ENCODE results near the gene MYMK. TPM values are rescaled to one million over a fixed set of nuclear protein-coding genes. Genes with fewer than 3 reads are reported as not detected.

The MYMK gene
- total and polyA plus RNA-seq, 2 of the 13 experiments (the other 11 are each of a cell fraction or from before 2014, with no cell fraction given), result not detected

DNA sequence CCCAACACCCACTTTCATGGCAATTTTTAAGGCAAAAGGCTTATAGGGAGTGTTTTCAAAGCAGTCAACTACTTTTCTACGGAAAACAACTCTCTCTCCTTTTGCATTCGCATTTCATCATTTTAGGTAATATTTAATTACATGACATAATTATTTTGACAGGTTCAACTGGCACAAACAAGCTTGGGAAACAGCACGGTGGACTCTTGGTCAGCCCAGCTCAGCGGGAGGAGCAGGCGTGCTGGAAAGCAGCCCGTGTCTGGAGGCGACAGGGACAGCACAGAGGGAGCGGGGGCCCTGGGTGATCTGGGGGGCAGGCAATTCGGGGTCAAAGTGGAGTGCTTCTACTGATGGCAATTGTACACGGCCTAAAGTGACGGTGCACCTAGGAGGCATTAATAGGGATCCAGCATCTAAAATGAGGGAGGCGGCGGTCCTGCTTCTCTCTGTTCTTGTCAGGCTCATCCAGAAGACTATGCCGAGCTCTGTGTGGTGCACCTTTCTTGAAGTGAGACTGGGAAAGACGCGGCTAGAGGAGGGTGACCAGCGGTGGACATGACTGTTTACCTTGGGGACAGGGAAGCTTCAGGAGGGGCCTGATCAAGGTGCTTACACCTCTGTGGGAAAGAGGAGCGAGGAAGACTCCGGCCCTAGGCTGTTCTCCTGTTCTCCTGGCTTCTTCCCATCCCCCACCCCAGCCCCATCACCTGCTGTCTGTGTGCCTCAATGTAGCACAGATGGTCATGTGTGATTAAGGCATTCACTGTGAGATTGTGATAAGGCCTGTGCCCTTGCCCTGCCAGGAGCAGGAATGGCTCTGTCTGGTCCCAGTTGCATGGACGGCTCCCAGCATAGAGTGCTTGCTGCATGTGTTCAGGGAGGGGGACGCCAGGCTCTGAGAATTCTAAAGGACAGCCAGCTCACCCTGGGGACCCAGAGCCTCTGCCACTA lies 3.4 kb downstream of the MYMK start (continued):
- TF ChIP-seq, protein P1, sequence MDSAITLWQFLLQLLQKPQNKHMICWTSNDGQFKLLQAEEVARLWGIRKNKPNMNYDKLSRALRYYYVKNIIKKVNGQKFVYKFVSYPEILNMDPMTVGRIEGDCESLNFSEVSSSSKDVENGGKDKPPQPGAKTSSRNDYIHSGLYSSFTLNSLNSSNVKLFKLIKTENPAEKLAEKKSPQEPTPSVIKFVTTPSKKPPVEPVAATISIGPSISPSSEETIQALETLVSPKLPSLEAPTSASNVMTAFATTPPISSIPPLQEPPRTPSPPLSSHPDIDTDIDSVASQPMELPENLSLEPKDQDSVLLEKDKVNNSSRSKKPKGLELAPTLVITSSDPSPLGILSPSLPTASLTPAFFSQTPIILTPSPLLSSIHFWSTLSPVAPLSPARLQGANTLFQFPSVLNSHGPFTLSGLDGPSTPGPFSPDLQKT (CRISPR knock-in tag; IDR thresholded peaks at IDR 0.05; ENCODE audit: borderline replicate concordance), result no peak
- TF ChIP-seq GATAD2A (CRISPR knock-in tag; IDR thresholded peaks at IDR 0.05) (0 out of 2 replicates have a peak, but pooled peaks have one; percentile 11), ZNF225 (CRISPR knock-in tag; IDR thresholded peaks at IDR 0.05) (no peak), SAP130 (CRISPR knock-in tag; IDR thresholded peaks at IDR 0.05; ENCODE audit: low read depth) (0 out of 2 replicates have a peak, but pooled peaks have one; percentile 12), TCF7L2 (IDR thresholded peaks at IDR 0.05; ENCODE audit: low read depth, low read length) (no peak), ZNF263 (CRISPR knock-in tag; IDR thresholded peaks at IDR 0.05) (peak; percentile 16; the same call in 1 of the 2 replicates), ZNF557 (CRISPR knock-in tag; IDR thresholded peaks at IDR 0.05) (no peak), MEF2D (CRISPR knock-in tag; IDR thresholded peaks at IDR 0.05) (no peak), CCAR2 (optimal IDR thresholded peaks at IDR 0.05; ENCODE audit: low read depth, low read length) (no peak), EP300 (IDR thresholded peaks at IDR 0.05; ENCODE audit: low read depth in 2 of 2, low read length in 2 of 2) (0 out of 4 replicates have a peak, but pooled peaks of 1 of the 2 experiments have one; percentile 9), EP300 (CRISPR knock-in tag; IDR thresholded peaks at IDR 0.05; ENCODE audit: borderline replicate concordance) (no peak), ZMYM3 (CRISPR knock-in tag; IDR thresholded peaks at IDR 0.05) (0 out of 2 replicates have a peak, but pooled peaks have one; percentile 27), YEATS2 (CRISPR knock-in tag; IDR thresholded peaks at IDR 0.05; ENCODE audit: borderline replicate concordance) (no peak)
- TF ChIP-seq, protein P2, sequence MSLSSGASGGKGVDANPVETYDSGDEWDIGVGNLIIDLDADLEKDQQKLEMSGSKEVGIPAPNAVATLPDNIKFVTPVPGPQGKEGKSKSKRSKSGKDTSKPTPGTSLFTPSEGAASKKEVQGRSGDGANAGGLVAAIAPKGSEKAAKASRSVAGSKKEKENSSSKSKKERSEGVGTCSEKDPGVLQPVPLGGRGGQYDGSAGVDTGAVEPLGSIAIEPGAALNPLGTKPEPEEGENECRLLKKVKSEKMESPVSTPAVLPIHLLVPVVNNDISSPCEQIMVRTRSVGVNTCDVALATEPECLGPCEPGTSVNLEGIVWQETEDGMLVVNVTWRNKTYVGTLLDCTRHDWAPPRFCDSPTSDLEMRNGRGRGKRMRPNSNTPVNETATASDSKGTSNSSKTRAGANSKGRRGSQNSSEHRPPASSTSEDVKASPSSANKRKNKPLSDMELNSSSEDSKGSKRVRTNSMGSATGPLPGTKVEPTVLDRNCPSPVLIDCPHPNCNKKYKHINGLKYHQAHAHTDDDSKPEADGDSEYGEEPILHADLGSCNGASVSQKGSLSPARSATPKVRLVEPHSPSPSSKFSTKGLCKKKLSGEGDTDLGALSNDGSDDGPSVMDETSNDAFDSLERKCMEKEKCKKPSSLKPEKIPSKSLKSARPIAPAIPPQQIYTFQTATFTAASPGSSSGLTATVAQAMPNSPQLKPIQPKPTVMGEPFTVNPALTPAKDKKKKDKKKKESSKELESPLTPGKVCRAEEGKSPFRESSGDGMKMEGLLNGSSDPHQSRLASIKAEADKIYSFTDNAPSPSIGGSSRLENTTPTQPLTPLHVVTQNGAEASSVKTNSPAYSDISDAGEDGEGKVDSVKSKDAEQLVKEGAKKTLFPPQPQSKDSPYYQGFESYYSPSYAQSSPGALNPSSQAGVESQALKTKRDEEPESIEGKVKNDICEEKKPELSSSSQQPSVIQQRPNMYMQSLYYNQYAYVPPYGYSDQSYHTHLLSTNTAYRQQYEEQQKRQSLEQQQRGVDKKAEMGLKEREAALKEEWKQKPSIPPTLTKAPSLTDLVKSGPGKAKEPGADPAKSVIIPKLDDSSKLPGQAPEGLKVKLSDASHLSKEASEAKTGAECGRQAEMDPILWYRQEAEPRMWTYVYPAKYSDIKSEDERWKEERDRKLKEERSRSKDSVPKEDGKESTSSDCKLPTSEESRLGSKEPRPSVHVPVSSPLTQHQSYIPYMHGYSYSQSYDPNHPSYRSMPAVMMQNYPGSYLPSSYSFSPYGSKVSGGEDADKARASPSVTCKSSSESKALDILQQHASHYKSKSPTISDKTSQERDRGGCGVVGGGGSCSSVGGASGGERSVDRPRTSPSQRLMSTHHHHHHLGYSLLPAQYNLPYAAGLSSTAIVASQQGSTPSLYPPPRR (CRISPR knock-in tag; IDR thresholded peaks at IDR 0.05; ENCODE audit: borderline replicate concordance), result no peak
- TF ChIP-seq, protein P3, sequence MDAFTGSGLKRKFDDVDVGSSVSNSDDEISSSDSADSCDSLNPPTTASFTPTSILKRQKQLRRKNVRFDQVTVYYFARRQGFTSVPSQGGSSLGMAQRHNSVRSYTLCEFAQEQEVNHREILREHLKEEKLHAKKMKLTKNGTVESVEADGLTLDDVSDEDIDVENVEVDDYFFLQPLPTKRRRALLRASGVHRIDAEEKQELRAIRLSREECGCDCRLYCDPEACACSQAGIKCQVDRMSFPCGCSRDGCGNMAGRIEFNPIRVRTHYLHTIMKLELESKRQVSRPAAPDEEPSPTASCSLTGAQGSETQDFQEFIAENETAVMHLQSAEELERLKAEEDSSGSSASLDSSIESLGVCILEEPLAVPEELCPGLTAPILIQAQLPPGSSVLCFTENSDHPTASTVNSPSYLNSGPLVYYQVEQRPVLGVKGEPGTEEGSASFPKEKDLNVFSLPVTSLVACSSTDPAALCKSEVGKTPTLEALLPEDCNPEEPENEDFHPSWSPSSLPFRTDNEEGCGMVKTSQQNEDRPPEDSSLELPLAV (CRISPR knock-in tag; conservative IDR thresholded peaks at IDR 0.05; ENCODE audit: low read depth), result no peak
- TF ChIP-seq, protein P4, sequence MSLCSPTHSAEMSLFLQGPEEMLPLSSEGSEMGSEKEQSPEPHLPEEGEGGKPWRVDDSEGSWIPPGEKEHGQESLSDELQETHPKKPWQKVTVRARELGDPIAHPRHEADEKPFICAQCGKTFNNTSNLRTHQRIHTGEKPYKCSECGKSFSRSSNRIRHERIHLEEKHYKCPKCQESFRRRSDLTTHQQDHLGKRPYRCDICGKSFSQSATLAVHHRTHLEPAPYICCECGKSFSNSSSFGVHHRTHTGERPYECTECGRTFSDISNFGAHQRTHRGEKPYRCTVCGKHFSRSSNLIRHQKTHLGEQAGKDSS (CRISPR knock-in tag; IDR thresholded peaks at IDR 0.05; ENCODE audit: borderline replicate concordance, low read depth), result no peak
- TF ChIP-seq, protein P5, sequence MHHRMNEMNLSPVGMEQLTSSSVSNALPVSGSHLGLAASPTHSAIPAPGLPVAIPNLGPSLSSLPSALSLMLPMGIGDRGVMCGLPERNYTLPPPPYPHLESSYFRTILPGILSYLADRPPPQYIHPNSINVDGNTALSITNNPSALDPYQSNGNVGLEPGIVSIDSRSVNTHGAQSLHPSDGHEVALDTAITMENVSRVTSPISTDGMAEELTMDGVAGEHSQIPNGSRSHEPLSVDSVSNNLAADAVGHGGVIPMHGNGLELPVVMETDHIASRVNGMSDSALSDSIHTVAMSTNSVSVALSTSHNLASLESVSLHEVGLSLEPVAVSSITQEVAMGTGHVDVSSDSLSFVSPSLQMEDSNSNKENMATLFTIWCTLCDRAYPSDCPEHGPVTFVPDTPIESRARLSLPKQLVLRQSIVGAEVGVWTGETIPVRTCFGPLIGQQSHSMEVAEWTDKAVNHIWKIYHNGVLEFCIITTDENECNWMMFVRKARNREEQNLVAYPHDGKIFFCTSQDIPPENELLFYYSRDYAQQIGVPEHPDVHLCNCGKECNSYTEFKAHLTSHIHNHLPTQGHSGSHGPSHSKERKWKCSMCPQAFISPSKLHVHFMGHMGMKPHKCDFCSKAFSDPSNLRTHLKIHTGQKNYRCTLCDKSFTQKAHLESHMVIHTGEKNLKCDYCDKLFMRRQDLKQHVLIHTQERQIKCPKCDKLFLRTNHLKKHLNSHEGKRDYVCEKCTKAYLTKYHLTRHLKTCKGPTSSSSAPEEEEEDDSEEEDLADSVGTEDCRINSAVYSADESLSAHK (CRISPR knock-in tag; IDR thresholded peaks at IDR 0.05; ENCODE audit: borderline replicate concordance), result no peak
